Measurements from ENCODE around the gene ADCY5.

ADCY5 gene

DNA sequence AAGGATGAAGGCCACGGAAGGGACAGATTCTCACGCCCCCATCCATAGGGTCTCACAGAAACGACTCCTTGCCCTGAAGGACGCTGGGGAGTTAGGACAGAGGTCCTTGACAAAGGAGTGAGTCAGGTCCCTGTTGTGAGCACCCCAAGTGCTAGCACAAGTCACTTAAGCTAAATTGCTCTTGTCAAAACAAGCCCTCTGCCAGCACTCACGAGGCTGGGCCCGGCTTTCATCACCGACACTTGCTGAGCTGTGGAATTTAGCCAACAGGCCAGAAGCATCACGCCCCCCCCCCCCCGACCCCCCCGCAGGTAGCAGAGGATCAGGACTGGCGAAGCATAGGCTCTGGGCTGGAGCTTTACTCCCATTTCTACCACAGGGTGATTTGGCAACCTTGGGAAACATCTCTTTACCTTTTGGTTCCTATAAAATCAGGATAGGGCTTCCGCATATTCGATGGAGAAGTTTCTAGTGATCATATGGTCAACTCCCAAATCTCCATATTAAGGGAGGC lies 75.4 kb downstream of the ADCY5 start:
- FAIRE-seq, result no peak
- no peak for DNase-seq (ENCODE audit: insufficient read length, low spot score)

DNA sequence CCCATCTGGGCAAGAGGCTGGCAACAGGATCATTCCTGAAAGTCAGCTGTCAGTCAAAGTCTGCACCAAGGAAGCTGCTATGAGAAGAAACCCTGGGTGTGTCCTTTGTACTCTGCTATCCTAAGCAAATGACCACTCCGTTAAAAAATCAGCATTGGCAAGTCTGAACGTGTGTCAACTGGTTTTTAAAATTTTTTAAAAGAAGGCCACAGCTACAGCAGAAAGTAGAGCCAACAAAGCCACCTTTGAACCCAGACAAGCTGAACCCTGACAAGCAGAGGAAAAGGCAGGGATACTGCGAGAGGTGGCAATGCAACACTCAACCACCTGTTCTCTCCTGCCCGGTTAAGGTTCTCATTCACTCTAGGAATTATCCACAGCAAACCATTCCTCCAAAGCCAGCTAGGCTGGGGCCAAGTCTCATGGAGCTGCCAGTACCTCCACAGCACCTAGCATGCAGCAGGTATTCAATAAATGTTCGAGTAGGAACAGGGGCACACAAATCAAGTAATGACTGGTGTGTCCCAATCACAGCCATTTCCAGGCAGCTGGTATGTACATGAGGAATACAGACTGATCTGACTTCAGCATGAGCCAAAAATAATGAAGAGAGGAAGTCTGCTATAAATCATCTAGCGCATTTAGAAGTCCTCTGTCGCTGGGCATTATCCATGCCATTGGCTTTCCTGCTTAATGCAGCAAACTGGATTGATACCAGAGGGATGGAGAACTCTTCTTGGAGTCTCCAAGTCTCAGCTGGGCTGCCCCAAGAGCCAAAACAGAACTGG lies 76.0 kb downstream of the ADCY5 start:
- no peak for DNase-seq (ENCODE audit: insufficient read length, low spot score)
- FAIRE-seq, result no peak

DNA sequence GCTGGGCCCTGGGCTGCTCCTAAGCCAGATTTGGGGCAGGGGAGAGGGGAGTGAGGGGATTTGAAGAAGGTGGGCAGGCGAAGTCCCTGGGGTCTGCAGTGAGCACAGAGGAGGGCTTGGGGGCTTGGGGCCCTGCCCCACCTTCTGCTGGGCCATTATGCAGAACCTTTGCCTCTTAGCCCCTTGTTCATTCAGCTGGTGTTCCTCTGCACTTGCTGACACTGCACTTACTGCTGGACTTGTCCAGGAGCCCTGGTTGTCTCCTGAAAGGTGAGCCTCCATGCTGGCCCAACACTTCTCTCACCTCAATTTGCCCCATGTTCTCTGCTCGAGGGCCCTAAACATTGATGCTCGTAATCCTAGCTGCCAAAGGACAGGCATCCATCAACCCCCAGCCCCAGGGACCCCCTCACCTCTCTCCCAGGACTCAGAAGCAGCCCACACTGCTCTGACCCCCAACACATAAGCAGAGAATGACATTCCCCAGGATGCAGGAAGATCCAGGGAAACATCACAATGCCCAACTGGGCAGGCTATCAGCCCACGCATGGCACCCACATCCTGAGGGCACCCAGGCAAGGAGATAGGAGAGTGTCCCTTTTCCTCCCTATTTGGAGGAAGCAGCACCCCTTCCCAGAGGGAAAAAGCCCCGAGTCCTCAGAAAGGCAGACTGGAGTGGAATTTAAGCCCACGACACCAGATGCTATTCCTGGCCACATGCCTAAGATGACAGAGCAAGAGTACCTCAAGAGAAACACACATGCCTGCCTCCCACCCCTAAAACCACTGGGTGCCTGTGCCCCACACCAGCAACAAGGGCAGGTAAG lies 76.8 kb downstream of the ADCY5 start:
- DNase-seq (ENCODE audit: insufficient read length, low spot score), result no peak
- FAIRE-seq, result no peak

DNA sequence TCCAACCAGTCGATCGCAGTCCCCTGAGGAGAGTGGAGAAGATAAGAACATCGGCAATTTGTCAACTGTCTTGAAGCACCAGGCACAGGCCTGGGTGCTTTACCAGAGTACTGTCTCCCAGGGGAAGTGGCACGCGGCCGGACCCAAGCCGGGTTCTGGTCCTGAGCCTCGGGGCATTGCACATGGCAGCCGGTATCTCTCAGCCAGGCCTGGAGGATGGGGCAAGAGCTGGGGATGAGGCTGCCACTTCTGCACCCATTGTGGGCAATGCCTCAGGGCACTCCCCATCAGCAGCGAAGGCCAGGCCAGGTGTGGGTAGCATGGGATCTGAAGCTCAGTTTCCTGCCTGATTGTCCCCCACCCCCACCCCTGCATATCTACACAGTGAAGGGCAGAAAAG lies 77.5 kb downstream of the ADCY5 start:
- DNase-seq (ENCODE audit: insufficient read length, low spot score) (no peak), FAIRE-seq (no peak)

DNA sequence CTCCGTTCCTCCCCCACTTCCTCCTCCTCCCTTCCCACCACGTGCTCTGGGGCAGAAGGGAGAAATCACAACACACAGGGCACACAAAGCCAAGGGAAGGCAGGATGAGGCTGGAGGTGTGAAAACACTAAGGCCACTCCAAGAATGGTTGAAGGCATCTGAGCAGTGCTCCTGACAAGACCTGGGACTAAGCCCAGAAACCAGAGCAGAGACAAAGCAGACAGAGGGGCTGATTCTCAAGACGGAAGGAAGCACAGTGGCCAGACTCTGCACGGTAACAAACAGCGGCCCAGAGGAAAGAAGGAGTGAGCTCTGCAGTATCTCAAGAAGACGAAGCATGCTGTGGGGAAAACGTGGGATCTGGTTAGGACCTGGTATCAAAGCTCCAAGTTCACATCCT lies 78.1 kb downstream of the ADCY5 start:
- FAIRE-seq (no peak), DNase-seq (ENCODE audit: insufficient read length, low spot score) (no peak)

DNA sequence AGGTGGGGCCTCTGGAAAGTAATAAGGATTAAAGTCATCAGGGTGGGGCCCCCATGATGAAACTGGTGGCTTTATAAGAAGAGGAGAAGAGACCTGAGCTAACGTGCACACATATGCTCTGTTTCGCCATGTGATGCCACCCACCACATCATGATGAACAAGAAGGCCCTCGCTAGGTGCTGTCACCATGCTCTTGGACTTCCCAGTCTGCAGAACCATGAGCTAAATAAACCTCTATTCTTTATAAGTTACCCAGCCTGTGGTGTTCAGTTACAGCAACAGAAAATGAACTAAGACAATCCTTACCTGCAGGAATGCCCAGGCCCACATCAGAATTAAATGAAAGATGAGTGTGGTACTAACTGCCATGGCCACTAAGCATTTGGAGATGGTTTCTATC lies 79.8 kb downstream of the ADCY5 start:
- no peak for DNase-seq (ENCODE audit: insufficient read length, low spot score)
- FAIRE-seq, result no peak

DNA sequence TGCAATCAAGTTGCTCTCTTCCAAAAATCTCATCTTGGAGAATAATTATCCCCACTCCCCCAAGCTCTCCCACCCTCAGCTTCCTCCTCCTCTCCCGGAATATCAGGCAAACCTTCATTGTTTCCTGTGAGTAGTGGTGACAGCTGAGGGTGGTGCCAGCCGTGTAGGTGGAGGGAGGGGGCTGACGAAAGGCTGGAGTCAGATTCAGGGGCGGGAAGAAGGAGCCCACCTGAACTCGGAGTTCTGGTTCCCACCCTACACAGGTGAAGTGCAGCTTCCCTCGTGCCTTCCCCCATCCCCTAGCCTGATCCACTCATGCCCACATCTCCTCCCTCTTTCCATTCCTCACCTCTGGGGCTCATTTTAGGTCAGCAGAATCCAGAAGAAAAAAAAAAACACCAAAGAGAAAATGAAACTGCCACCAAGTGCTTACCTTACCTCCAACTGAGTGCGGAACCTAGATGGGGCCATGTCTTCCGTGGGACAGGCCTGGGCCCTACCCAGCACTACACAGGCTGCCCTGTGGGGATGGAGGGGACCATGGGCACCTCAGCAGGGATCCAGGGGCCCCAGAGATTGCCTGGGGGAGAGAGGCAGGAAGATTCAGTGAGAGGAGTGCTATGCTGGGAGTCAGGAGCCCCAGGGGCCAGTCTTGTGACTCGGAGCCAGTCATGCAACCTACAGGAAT lies 81.3 kb downstream of the ADCY5 start:
- no peak for DNase-seq (ENCODE audit: insufficient read length, low spot score)
- FAIRE-seq, result no peak

DNA sequence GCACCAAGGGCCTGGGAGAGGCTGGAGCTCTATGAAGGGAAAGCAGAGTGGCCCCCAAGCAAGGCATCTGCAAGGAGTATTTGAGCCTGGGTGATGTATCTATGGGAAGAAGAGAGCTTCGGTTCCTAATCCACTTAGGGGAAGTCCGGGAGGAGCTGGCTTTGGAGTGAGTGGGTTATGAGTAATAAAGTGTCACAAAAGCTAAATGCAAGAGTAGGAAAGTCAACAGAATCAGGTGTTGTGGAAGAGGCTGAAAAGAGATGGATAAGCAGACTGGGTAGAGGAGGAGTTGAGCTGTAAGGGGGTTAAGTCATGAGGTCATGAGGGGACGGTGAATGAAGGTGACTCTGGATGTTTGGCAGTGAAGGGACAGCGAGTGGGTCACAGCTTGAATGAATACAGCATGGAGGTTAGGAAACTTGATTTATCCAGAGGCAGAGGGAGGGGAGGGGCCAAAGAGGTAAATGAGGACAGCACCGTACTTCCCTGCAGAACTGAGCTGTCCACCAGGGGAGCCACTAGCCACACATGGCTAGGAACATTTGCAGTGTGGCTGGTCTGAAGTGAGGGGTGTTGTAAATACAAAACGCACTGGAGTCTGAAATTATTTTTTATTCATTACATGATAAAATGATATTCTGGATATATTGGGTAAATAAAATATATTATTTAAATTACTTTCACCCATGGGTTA lies 83.3 kb downstream of the ADCY5 start:
- DNase-seq (ENCODE audit: insufficient read length, low spot score), result peak; percentile 34
- peak; percentile 58 for FAIRE-seq

DNA sequence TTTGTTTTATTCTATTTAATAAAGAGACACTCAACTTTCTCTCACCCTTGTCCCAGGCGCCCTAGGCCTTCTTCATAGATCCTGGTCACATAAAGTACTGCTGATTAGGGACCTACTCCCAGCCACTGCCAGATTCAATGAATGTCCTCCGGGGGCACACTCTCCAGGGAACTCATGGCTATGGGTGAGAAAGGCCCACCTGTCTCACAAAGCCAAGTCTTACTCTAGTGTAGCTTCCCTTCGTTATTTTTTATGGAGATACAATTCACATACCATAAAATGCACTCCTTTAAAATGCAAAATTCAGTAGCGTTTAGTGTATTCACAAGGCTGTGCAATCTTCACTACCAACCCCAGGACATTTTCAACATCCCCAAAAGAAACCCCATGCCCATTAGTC lies 87.8 kb downstream of the ADCY5 start:
- FAIRE-seq, result no peak
- no peak for DNase-seq (ENCODE audit: insufficient read length, low spot score)

DNA sequence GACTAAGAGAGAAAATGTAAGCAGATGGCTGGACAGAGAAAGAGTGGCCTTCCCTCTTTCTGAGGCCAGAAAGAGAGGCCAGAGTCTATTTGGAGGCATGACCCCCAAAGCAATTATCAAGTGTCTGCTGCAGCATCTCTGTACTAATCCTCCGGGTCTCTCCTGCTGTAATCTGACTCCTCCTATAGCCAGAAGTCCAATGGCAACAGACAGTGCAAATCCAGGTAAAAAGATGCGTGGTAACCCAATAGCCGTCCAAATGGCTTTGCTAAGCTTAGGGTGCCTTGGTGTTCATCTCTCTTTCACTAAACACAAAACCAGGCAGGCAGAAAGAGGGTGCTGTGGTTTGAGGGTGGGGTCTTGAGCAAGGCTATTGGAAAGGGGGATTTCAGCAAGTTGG lies 91.6 kb downstream of the ADCY5 start:
- DNase-seq (ENCODE audit: insufficient read length, low spot score) (no peak), FAIRE-seq (no peak)

DNA sequence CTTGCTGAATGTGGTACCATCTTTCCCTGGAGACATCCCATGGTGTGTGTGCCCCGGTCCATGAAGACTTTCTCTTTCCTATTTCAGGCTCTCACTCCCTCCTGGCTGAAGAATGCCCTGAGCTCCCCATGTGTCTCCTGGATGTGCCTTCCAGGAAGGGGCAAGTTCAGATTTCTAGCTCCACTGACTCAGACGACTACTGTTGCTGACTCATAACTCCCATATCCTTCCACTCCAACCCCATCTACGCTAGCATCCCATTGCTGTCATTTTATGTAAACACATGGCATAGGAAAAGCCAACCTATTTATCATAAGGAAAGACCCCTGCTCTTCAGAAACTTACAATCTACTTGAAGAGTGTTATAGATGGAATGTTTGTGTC lies 95.0 kb downstream of the ADCY5 start:
- DNase-seq (ENCODE audit: insufficient read length, low spot score) (peak; percentile 56), FAIRE-seq (no peak)

DNA sequence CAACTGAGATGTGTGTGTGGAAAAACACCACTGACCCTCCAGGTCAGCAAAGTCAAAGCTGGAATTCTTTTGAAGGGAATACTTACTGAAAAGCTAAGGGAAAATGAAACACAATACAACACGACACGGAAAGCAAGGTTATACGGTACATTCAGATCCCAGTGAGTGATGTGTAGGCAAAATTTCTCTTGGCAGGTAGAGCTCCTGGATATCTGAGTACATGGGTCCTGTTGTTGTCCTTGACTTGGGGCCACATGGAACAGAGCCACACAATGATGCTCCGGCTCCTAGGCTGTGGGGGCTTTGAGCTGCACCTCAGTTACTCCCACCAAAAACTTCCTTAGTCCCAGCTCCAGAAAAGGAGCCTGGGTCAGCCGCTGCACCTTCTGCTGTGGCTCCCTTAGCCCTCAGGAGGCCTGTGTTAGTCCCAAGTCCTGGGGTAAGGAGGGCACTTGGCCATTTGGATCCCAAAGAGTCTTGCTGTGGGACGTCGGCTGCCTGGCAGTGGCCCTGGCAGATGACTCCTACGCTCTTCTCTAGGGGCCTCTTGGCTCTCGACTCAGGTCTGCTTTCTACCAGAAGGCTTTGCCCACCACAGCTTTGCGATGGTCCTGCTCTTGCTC lies 95.6 kb downstream of the ADCY5 start:
- DNase-seq (ENCODE audit: insufficient read length, low spot score), result no peak
- no peak for FAIRE-seq

DNA sequence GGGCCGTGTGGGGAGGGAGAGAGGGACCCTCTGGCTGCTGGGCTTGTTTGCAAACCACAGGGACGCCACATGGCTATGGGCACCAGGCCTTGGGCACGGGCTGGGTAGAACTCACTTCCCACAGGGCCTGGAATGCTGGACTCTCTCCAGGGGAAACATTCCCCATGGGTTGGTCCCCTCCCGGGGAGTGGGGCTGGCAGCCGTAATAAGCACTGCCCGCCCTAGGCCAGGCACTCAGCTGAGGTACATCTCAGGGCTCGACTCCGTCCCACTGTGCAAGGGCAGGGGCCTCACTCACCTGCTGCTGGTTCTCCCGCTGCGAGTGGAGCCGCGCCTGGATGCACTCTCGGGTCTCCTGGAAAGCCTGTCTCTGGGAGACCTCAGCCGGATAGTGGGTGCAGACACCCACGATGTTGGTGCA lies 96.7 kb downstream of the ADCY5 start:
- no peak for DNase-seq (ENCODE audit: insufficient read length, low spot score)
- no peak for FAIRE-seq

DNA sequence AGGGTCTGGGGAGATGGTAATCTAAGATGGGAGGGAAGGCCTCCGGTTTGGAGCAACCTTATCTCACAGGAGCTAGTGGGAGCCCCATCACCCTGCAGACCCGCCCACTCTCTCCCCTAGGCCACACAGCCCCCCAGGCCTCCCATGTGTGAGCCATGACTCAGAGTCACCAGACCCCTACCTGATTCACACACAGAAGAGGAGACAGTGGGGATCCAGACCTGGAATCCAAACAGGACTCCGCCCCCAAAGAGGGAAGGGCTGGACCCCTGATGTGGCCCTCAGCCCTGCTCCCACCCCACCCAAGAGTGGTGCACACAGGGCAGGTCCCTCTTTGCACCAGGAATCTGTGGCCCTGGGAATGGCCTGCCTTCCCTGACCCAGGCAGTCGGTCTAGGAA lies 97.4 kb downstream of the ADCY5 start:
- DNase-seq (ENCODE audit: insufficient read length, low spot score) (no peak), FAIRE-seq (no peak)

DNA sequence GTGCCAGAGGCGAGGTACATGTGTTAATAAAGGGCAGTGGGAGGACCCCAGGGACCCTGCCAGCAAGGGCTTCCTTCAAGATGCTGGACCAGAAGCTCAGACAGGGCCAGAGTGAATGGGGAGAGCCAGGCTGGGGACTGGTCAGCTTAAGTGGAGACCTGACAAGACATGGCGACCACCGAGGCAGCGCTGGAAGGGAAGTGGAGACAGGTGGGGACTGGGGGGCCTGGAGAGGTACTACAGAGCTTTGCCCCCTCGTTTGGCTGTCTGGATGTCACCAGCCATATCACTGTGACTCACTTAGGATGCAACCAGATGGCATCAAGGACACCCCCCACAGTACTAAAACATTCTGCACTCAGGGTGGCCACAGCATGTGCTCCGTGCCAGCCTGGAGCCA lies 97.9 kb downstream of the ADCY5 start:
- FAIRE-seq (no peak), DNase-seq (ENCODE audit: insufficient read length, low spot score) (no peak)

DNA sequence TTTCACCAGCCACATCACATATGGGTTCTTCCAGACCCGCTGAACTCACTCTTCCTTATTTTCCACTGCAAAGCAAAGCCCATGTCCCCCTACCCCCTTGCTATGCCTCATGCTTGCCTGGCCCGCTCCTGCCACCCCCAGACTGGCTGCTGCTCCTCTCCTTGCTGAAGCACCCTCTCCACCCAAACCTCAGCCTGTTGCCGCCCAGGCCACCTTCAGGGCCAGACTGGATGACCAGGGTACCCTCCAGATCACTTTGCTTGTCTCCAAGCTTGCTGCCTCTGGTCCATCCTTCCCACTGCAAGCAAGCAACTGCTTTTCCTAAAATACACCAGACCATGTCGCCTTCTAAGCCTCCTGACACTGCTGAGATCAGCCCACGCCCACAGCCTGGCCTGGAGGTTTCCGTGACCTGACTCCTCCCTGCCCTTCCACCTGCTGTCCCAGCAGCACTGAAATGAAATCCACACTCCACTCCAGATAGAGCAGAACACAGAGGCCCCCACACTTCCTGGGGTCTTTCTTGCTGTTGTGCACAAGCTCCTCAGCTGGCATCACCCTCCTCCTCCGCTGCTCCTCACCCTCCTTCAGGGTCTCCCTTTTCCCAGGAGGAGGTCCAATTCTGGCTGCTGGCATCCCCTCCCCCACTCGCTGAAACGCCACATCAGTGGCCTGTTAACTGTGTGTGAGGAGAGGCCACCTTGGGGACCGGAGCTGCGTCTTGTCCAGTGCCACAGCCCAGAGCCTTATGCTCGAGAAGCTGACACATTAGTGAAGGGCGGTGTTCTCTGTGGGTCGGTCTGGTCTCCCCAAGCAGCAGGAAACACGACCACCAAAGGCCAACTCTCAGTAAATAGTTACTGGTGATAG lies 99.1 kb downstream of the ADCY5 start:
- no peak for DNase-seq (ENCODE audit: insufficient read length, low spot score)
- FAIRE-seq, result no peak

DNA sequence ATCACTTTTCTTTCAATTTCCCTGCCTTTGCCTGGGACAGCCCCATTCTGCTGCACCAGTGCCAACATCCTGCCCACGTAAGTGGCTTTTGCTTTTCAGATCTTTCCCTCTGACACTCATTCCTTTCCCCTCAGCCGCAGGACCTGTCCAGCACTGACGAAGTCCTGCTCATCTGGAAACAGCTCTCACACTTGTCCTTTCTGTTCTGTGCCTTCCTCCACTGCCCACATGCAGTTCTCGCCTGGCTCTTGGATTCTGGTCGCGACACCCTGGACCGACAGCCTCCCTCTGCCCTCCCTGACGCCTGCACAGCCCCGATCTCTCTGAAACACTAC lies 99.7 kb downstream of the ADCY5 start:
- FAIRE-seq, result no peak
- DNase-seq (ENCODE audit: insufficient read length, low spot score), result no peak

DNA sequence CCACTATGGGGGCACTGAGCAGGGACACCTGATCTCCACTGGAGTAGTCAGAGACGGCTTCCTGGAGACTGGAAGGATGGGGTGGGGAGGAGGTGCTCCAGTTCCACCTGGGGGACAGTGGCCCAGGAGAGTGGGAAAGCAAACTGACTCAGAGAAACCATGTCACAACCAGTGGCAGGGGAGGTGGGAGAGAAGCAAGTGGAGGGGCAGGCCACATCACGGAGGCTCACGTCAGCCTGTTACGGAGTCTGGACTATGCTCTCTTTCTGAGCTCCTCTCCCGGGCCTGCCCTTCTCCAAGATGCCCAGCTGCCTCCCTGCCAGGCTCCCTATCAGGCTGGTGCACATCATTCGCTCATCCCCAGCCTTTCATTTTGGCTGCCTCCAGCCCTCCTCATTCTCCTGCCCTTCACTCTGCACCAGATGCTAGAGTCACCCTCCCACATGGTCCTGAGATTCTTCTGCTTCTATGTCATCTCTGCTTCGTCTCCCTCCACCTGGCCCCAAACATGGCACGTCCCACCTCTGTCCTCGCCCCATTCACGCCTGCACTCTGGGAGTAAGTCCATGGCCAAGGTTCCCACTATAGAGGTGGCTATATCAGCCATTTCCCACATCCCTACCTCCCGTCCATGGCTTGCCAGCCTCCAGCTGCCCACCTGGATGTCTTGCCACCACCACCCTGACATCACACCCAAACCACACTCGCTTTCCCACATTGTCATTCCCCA lies 100.3 kb downstream of the ADCY5 start:
- no peak for FAIRE-seq
- no peak for DNase-seq (ENCODE audit: insufficient read length, low spot score)

DNA sequence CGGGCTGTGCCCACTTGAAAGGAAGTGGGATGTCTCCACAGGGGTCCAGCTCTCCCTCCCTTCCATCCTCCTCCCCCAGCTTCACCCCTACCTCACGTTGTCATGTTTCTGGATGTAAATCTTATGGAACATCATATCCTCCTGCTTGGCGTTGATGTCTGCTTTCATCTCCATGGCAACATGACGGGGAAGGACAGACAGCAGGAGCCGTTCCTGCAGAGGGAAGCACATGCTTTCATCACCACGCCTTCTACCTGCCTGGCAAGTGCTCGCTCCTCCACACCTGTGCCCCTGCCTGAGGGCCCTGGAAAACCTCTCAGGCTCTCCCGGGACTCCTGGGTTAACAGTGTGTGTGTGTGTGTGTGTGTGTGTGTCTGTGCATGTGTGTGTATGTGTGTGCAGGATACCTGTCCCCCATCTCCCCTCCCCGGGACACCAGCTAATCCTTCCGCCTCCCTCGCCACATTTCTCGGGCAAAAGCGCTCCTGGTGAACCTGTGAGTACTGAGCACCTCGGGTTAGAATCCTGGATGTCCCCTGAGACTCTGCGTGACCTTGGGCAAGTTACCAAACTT lies 101.1 kb downstream of the ADCY5 start:
- no peak for DNase-seq (ENCODE audit: insufficient read length, low spot score)
- no peak for FAIRE-seq

Data from HTR-8/SVneo (cell line).